A673 (cell line): Measurements from ENCODE around the gene TBC1D2. TPM values are rescaled to one million over a fixed set of nuclear protein-coding genes. Genes with fewer than 3 reads are reported as not detected.

Experiments used
- BruUV-seq: library from RNA; stranded (reverse); fragments of 400-500 nt; replicated peaks from 2 replicates; lab custom pipeline; 2021; lab: Mats Ljungman, UMichigan
- CTCF ChIA-PET: fragments of 300-600 bp; sonication (Branson Sonifier 250); formaldehyde crosslinking; loops from one replicate; lab custom pipeline; 2022; ENCODE audit warnings: antibody characterized with exemption; lab: Charles Lee
- POLR2A ChIA-PET: fragments of 300-600 bp; sonication (Branson Sonifier 250); formaldehyde crosslinking; loops from one replicate; lab custom pipeline; 2022; ENCODE audit warnings: antibody characterized with exemption; ENCODE audit not compliant: low non-redundant PET; lab: Charles Lee
- DNase-seq: peaks from one replicate; pipeline ENCODE4 v3.0.0-alpha.2; 2015; ENCODE audit warnings: low spot score
- H3K27ac ChIP-seq: fragments of 200-600 bp; sonication (generic); 2 replicates; pipeline ENCODE4 v1.5.1; 2016; ENCODE audit warnings: mixed run types, low read depth, mild to moderate bottlenecking, mixed read lengths, antibody characterized with exemption, low read length; ENCODE audit not compliant: poor library complexity, severe bottlenecking
- H3K27me3 ChIP-seq: fragments of 200-600 bp; sonication (generic); replicated peaks from 2 replicates; pipeline ENCODE4 v1.6.1; 2017; ENCODE audit warnings: mixed run types, low read depth, mild to moderate bottlenecking, mixed read lengths, antibody characterized with exemption, low read length; ENCODE audit not compliant: insufficient read depth, poor library complexity
- H3K36me3 ChIP-seq: fragments of 200-600 bp; sonication (generic); 2 replicates; pipeline ENCODE4 v1.6.1; 2016; ENCODE audit warnings: mixed run types, mild to moderate bottlenecking, mixed read lengths, antibody characterized with exemption, low read length; ENCODE audit not compliant: insufficient read depth, poor library complexity, severe bottlenecking
- H3K4me1 ChIP-seq: fragments of 200-600 bp; sonication (generic); 2 replicates; pipeline ENCODE4 v1.6.1; 2017; ENCODE audit warnings: mixed run types, mild to moderate bottlenecking, mixed read lengths, antibody characterized with exemption, low read length; ENCODE audit not compliant: insufficient read depth, poor library complexity, severe bottlenecking
- H3K4me3 ChIP-seq: fragments of 200-600 bp; sonication (generic); 2 replicates; pipeline ENCODE4 v1.5.1; 2016; ENCODE audit warnings: low read depth, mixed run types, mild to moderate bottlenecking, mixed read lengths, low read length; ENCODE audit not compliant: poor library complexity, severe bottlenecking
- H3K9me3 ChIP-seq: fragments of 200-600 bp; sonication (generic); 2 replicates; pipeline ENCODE4 v1.6.1; 2016; ENCODE audit warnings: mixed run types, low read depth, mild to moderate bottlenecking, mixed read lengths, antibody characterized with exemption, low read length; ENCODE audit not compliant: poor library complexity, severe bottlenecking
- EZH2 ChIP-seq: fragments of 200-600 bp; sonication (generic); IDR thresholded peaks from 2 replicates; pipeline ENCODE4 v1.6.1; 2017; ENCODE audit warnings: borderline replicate concordance, low read depth, mild to moderate bottlenecking, mixed read lengths, antibody characterized with exemption, low read length; ENCODE audit not compliant: poor library complexity, severe bottlenecking
- intact Hi-C: fragments of 100-400 bp; cut with micrococcal nuclease; formaldehyde crosslinking; loops from one replicate; pipeline ENCODE4 v1.10.0; 2022; ENCODE audit not compliant: unreplicated experiment
- total RNA-seq: library from RNA; stranded (reverse); gene quantifications from 2 replicates; pipeline ENCODE4 v1.2.3, GENCODE V29; 2021
- TF ChIP-seq, protein P1 (sequence below): fragments of 300-800, 200-600 bp; sonication (generic); conservative IDR thresholded peaks from 2 replicates; pipeline ENCODE4 v1.5.1; 2017; ENCODE audit warnings: low read depth, mild to moderate bottlenecking, antibody characterized with exemption, low read length, moderate library complexity, mixed read lengths

The TBC1D2 gene
- total RNA-seq, 1 experiment from 2014 or later: 3.2 TPM

DNA sequence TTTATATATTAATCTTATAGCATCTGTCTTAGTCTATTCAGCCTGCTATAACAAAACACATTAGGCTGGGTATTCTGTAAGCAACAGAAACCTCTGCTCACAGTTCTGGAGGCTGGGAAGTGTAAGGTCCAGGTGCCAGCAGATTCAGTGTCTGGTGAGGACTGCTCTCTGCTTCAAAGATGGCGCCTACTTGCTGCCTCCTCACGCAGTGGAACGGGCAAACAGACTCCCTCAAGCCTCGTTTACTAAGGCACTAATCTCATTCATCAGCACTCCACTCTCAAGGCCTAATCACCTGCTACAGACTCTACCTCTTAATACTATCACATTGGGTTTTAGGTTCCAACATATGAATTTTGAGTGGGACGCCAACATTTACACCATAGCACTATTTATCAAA, 5.2 kb upstream of the TBC1D2 start:
- H3K4me1 ChIP-seq: peaks cover 6% of the 10 kb centered on the region
- CTCF ChIA-PET: no interaction called here
- POLR2A ChIA-PET: no interaction called here
- no peaks in the 10 kb centered on the region for H3K9me3 ChIP-seq
- no TSS peak for BruUV-seq
- no peaks in the 10 kb centered on the region for H3K36me3 ChIP-seq
- H3K27ac ChIP-seq: no peak overlapping the region
- H3K4me3 ChIP-seq: no peak overlapping the region
- DNase-seq: no peak
- intact Hi-C loops: loop anchor here (5.0 kb wide), 1 partner anchor 548 kb away; no protein-coding TSS in a partner anchor
- TF ChIP-seq EZH2: no peak
- TF ChIP-seq, protein P1, sequence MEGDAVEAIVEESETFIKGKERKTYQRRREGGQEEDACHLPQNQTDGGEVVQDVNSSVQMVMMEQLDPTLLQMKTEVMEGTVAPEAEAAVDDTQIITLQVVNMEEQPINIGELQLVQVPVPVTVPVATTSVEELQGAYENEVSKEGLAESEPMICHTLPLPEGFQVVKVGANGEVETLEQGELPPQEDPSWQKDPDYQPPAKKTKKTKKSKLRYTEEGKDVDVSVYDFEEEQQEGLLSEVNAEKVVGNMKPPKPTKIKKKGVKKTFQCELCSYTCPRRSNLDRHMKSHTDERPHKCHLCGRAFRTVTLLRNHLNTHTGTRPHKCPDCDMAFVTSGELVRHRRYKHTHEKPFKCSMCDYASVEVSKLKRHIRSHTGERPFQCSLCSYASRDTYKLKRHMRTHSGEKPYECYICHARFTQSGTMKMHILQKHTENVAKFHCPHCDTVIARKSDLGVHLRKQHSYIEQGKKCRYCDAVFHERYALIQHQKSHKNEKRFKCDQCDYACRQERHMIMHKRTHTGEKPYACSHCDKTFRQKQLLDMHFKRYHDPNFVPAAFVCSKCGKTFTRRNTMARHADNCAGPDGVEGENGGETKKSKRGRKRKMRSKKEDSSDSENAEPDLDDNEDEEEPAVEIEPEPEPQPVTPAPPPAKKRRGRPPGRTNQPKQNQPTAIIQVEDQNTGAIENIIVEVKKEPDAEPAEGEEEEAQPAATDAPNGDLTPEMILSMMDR: no peak
- no peaks in the 10 kb centered on the region for H3K27me3 ChIP-seq

DNA sequence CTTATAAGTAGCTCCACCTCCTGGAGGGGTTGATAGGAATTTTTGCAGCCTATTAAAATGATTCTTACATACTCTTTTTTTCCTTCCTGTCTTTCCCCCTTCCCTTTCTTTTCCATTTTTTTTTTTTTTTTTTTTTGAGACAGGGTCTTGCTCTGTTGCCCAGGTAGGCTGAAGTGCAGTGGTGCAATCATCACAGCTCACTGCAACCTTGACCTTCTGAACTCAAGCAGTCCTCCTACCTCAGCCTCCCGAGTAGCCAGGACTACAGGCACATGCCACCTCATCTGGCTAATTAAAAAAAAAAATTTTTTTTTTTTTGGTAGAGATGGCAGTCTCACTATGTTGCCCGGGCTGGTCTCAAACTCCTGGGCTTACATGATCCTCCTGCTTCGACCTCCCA, 4.3 kb upstream of the TBC1D2 start:
- CTCF ChIA-PET: interaction anchor here (0.6 to 0.7 kb wide), 2 partner anchors 22 to 320 kb away, joined by 3 to 5 read pairs; no protein-coding TSS in a partner anchor
- no peak for DNase-seq
- Histone ChIP-seq H3K4me1 (peaks cover 9% of the 10 kb centered on the region), H3K4me3 (no peak overlapping the region), H3K27me3 (no peaks in the 10 kb centered on the region), H3K9me3 (no peaks in the 10 kb centered on the region), H3K36me3 (no peaks in the 10 kb centered on the region), H3K27ac (no peak overlapping the region)
- POLR2A ChIA-PET: no interaction called here
- no peak for TF ChIP-seq EZH2
- TF ChIP-seq, protein P1: no peak; the same call in 1 of the 2 replicates
- BruUV-seq: no TSS peak
- intact Hi-C loops: loop anchor here (5.0 kb wide), 1 partner anchor 547 kb away; no protein-coding TSS in a partner anchor

- ChIA-PET POLR2A (interaction anchor here (0.7 kb wide), 1 partner anchor 354 kb away, joined by 7 read pairs; no protein-coding TSS in a partner anchor), CTCF (interaction anchor here (0.6 to 1.3 kb wide), 2 partner anchors 182 to 335 kb away, joined by 4 to 5 read pairs; partner anchors contain the start of gene TRMO)
- no TSS peak for BruUV-seq
- H3K4me3 ChIP-seq: peak overlapping the region; percentile 75
- intact Hi-C loops: no loop called here
- H3K27me3 ChIP-seq: no peaks in the 10 kb centered on the region
- peaks cover 13% of the 10 kb centered on the region for H3K4me1 ChIP-seq
- peak overlapping the region; percentile 83 for H3K27ac ChIP-seq
- DNase-seq: peak; percentile 66
- no peaks in the 10 kb centered on the region for H3K36me3 ChIP-seq
- no peak for TF ChIP-seq EZH2
- TF ChIP-seq, protein P1: no peak
- H3K9me3 ChIP-seq: no peaks in the 10 kb centered on the region
Observed at GRCh38 chr9:98256756-98257155, 1.3 kb upstream of the TBC1D2 start.
